HEK293 (cell line): Measurements from ENCODE around the gene ANHX.

Source experiments
- CTCF ChIA-PET: fragments of 350-600 bp; formaldehyde crosslinking; extraction: SDS; loops from one replicate; lab custom pipeline; 2021; ENCODE audit warnings: antibody characterized with exemption; lab: Yijun Ruan, JAX
- POLR2A ChIA-PET: fragments of 300-600 bp; formaldehyde crosslinking; extraction: SDS; loops from one replicate; lab custom pipeline; 2020; ENCODE audit warnings: antibody characterized with exemption, inconsistent platforms; lab: Yijun Ruan, JAX
- H3K27ac ChIP-seq: fragments of 200-500 bp; sonication (Bioruptor generic); 2 replicates; pipeline ENCODE4 v1.5.1; 2014; ENCODE audit warnings: low read depth, low read length, control low read depth, inconsistent platforms; ENCODE audit errors: extremely low read depth
- H3K36me3 ChIP-seq, 2 experiments: fragments of 200-500 bp in 1 of 2; sonication (Bioruptor generic) in 1 of 2; 1 replicate in 1 of 2; 2 replicates in 1 of 2; pipeline ENCODE4 v1.5.1; 2014 to 2017; ENCODE audit warnings: inconsistent platforms in 2 of 2, low read length in 2 of 2; ENCODE audit not compliant: control insufficient read depth in 2 of 2, insufficient read depth in 1 of 2
- H3K4me1 ChIP-seq: fragments of 200-500 bp; sonication (Bioruptor generic); 2 replicates; pipeline ENCODE4 v1.5.1; 2014; ENCODE audit warnings: mild to moderate bottlenecking, low read length, inconsistent platforms; ENCODE audit not compliant: control insufficient read depth, insufficient read depth
- H3K4me3 ChIP-seq: 2 replicates; pipeline ENCODE4 v1.5.1; 2011; ENCODE audit warnings: low read depth, mild to moderate bottlenecking, control low read depth, low read length, moderate library complexity
- H3K9me3 ChIP-seq: fragments of 200-500 bp; sonication (Bioruptor generic); 2 replicates; pipeline ENCODE4 v1.5.1; 2014; ENCODE audit warnings: low read depth, low read length, inconsistent platforms; ENCODE audit not compliant: control insufficient read depth, insufficient read depth
- CTCF ChIP-seq: fragments of 450-650 bp; formaldehyde crosslinking; IDR thresholded peaks from 2 replicates; pipeline ENCODE4 v1.5.1; 2016; ENCODE audit warnings: missing biosample characterization, missing genetic modification characterization
- HIC1 ChIP-seq: fragments of 450-650 bp; formaldehyde crosslinking; IDR thresholded peaks from 2 replicates; pipeline ENCODE4 v1.5.1; 2016; ENCODE audit warnings: missing biosample characterization, missing genetic modification characterization
- OSR2 ChIP-seq: fragments of 450-650 bp; formaldehyde crosslinking; IDR thresholded peaks from 2 replicates; pipeline ENCODE4 v1.5.1; 2016; ENCODE audit warnings: missing biosample characterization, missing genetic modification characterization
- SCRT2 ChIP-seq: fragments of 450-650 bp; formaldehyde crosslinking; IDR thresholded peaks from 2 replicates; pipeline ENCODE4 v1.5.1; 2016; ENCODE audit warnings: missing biosample characterization, missing genetic modification characterization
- YY2 ChIP-seq: fragments of 450-650 bp; formaldehyde crosslinking; IDR thresholded peaks from 2 replicates; pipeline ENCODE4 v1.5.1; 2016; ENCODE audit warnings: missing biosample characterization, missing genetic modification characterization
- ZNF10 ChIP-seq: fragments of 450-650 bp; formaldehyde crosslinking; IDR thresholded peaks from 2 replicates; pipeline ENCODE4 v1.5.1; 2017; ENCODE audit warnings: missing biosample characterization, missing genetic modification characterization
- ZNF112 ChIP-seq: fragments of 450-650 bp; formaldehyde crosslinking; IDR thresholded peaks from 2 replicates; pipeline ENCODE4 v1.5.0; 2017; ENCODE audit warnings: missing biosample characterization, missing genetic modification characterization
- ZNF121 ChIP-seq: fragments of 450-650 bp; formaldehyde crosslinking; IDR thresholded peaks from 2 replicates; pipeline ENCODE4 v1.5.1; 2016; ENCODE audit warnings: missing biosample characterization, missing genetic modification characterization
- ZNF155 ChIP-seq: fragments of 450-650 bp; formaldehyde crosslinking; IDR thresholded peaks from 2 replicates; pipeline ENCODE4 v1.5.1; 2016; ENCODE audit warnings: missing biosample characterization, missing genetic modification characterization
- ZNF16 ChIP-seq: fragments of 450-650 bp; formaldehyde crosslinking; IDR thresholded peaks from 2 replicates; pipeline ENCODE4 v1.5.1; 2016; ENCODE audit warnings: low read depth, missing biosample characterization, missing genetic modification characterization
- ZNF324 ChIP-seq: fragments of 450-650 bp; formaldehyde crosslinking; IDR thresholded peaks from 2 replicates; pipeline ENCODE4 v1.5.1; 2016; ENCODE audit warnings: missing biosample characterization, missing genetic modification characterization
- ZNF350 ChIP-seq: fragments of 450-650 bp; formaldehyde crosslinking; IDR thresholded peaks from 2 replicates; pipeline ENCODE4 v1.5.0; 2017; ENCODE audit warnings: missing biosample characterization, mild to moderate bottlenecking, missing genetic modification characterization
- ZNF473 ChIP-seq: fragments of 450-650 bp; formaldehyde crosslinking; IDR thresholded peaks from 2 replicates; pipeline ENCODE4 v1.5.1; 2017; ENCODE audit warnings: missing biosample characterization, missing genetic modification characterization
- ZNF510 ChIP-seq: fragments of 450-650 bp; formaldehyde crosslinking; IDR thresholded peaks from 2 replicates; pipeline ENCODE4 v1.5.1; 2018; ENCODE audit warnings: mild to moderate bottlenecking, missing genetic modification characterization, missing biosample characterization; ENCODE audit not compliant: insufficient replicate concordance
- ZNF571 ChIP-seq: fragments of 450-650 bp; formaldehyde crosslinking; IDR thresholded peaks from 2 replicates; pipeline ENCODE4 v1.5.0; 2017; ENCODE audit warnings: missing biosample characterization, missing genetic modification characterization
- ZNF610 ChIP-seq: fragments of 450-650 bp; formaldehyde crosslinking; IDR thresholded peaks from 2 replicates; pipeline ENCODE4 v1.5.1; 2016; ENCODE audit warnings: missing biosample characterization, missing genetic modification characterization, borderline replicate concordance
- ZNF701 ChIP-seq: fragments of 450-650 bp; formaldehyde crosslinking; IDR thresholded peaks from 2 replicates; pipeline ENCODE4 v1.5.1; 2016; ENCODE audit warnings: missing biosample characterization, missing genetic modification characterization
- ZNF704 ChIP-seq: fragments of 450-650 bp; formaldehyde crosslinking; IDR thresholded peaks from 2 replicates; pipeline ENCODE4 v1.5.1; 2016; ENCODE audit warnings: missing biosample characterization, missing genetic modification characterization
- ZNF707 ChIP-seq: fragments of 450-650 bp; formaldehyde crosslinking; IDR thresholded peaks from 2 replicates; pipeline ENCODE4 v1.5.1; 2016; ENCODE audit warnings: missing biosample characterization, missing genetic modification characterization
- ZSCAN4 ChIP-seq: fragments of 450-650 bp; formaldehyde crosslinking; IDR thresholded peaks from 2 replicates; pipeline ENCODE4 v1.5.1; 2017; ENCODE audit warnings: missing biosample characterization, missing genetic modification characterization

ANHX gene

GRCh38 chr12:133227281-133227852 is 8.3 kb downstream of the ANHX start:
- Histone ChIP-seq H3K4me3 (no peak overlapping the region), H3K27ac (no peak overlapping the region), H3K4me1 (no peaks in the 10 kb centered on the region), H3K9me3 (no peaks in the 10 kb centered on the region; the same call in 1 of the 2 replicates), H3K36me3 (no peaks in the 10 kb centered on the region)
- POLR2A ChIA-PET, result no interaction called here
- TF ChIP-seq ZNF701 (tag by site-specific recombination) (no peak), ZNF704 (tag by site-specific recombination) (no peak), SCRT2 (tag by site-specific recombination) (no peak), ZNF473 (tag by site-specific recombination) (no peak)
- TF ChIP-seq, all 188 proteins: peak for 0
- CTCF ChIA-PET, result interaction anchor here (0.6 kb wide), 1 partner anchor 27 kb away, joined by 3 read pairs; no protein-coding TSS in a partner anchor

- Histone ChIP-seq H3K4me3 (no peak overlapping the region), H3K36me3 (no peaks in the 10 kb centered on the region), H3K27ac (no peak overlapping the region), H3K9me3 (no peaks in the 10 kb centered on the region; the same call in 1 of the 2 replicates), H3K4me1 (no peaks in the 10 kb centered on the region)
- TF ChIP-seq ZSCAN4 (tag by site-specific recombination), result no peak
- no peak for TF ChIP-seq HIC1 (tag by site-specific recombination)
- no peak for TF ChIP-seq ZNF155
- no peak for TF ChIP-seq ZNF112 (tag by site-specific recombination)
- no peak for TF ChIP-seq CTCF
- no peak for TF ChIP-seq YY2 (tag by site-specific recombination)
- TF ChIP-seq ZNF704 (tag by site-specific recombination), result no peak
- TF ChIP-seq ZNF610 (tag by site-specific recombination), result no peak
- TF ChIP-seq ZNF121, result no peak
- no peak for TF ChIP-seq ZNF350 (tag by site-specific recombination)
- TF ChIP-seq ZNF707 (tag by site-specific recombination), result no peak
- POLR2A ChIA-PET, result no interaction called here
- CTCF ChIA-PET, result interaction anchor here (0.6 kb wide), 1 partner anchor 27 kb away, joined by 3 read pairs; no protein-coding TSS in a partner anchor
Observed at GRCh38 chr12:133226690-133227089, 9.0 kb downstream of the ANHX start.

- no peaks in the 10 kb centered on the region; the same call in 1 of the 2 replicates for H3K9me3 ChIP-seq
- H3K4me1 ChIP-seq, result no peaks in the 10 kb centered on the region
- POLR2A ChIA-PET, result no interaction called here
- no peak overlapping the region for H3K27ac ChIP-seq
- no peaks in the 10 kb centered on the region for H3K36me3 ChIP-seq
- no peak for TF ChIP-seq ZNF510 (tag by site-specific recombination)
- TF ChIP-seq ZNF10, result no peak
- TF ChIP-seq ZNF155, result no peak
- TF ChIP-seq OSR2 (tag by site-specific recombination), result no peak
- no peak for TF ChIP-seq ZNF16 (tag by site-specific recombination)
- no peak for TF ChIP-seq ZNF571
- TF ChIP-seq ZNF324, result no peak
- TF ChIP-seq, all 188 proteins: peak for 0
- CTCF ChIA-PET, result no interaction called here
- no peak overlapping the region for H3K4me3 ChIP-seq
Observed at GRCh38 chr12:133225527-133225926, 10.2 kb downstream of the ANHX start.
